ENCODE data around the gene PCSK2.

DNA sequence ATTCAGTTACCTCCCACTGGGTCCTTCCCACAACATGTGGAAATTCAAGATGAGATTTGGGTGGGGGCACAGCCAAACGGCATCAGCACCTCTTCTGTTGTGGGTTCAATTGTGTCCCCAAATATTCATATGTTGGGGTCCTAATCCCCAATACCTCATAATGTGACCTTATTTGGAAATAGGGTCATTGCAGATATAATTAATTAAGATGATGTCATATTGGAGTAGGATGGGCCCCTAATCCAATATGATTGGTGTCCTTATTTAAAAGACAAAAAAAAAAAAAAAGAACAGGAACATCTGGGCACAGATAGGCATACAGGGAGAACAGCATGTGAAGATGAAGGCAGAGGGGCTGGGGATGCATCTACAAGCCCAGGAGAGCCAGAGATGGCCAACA lies 214.9 kb downstream of the PCSK2 start:
- TF ChIP-seq, protein P1, sequence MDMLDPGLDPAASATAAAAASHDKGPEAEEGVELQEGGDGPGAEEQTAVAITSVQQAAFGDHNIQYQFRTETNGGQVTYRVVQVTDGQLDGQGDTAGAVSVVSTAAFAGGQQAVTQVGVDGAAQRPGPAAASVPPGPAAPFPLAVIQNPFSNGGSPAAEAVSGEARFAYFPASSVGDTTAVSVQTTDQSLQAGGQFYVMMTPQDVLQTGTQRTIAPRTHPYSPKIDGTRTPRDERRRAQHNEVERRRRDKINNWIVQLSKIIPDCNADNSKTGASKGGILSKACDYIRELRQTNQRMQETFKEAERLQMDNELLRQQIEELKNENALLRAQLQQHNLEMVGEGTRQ (IDR thresholded peaks at IDR 0.05; ENCODE audit: low read length), result no peak
- TF ChIP-seq CHD1 (IDR thresholded peaks at IDR 0.05; ENCODE audit: low read depth, low read length) (no peak), RBBP5 (IDR thresholded peaks at IDR 0.05; ENCODE audit: borderline replicate concordance, low read depth, low read length) (no peak), EZH2 (IDR thresholded peaks at IDR 0.05; ENCODE audit: low read depth, low read length, severe bottlenecking) (no peak), CTCF (IDR thresholded peaks at IDR 0.05; ENCODE audit: control extremely low read depth in 1 of 3, insufficient read depth in 1 of 3, low read depth in 1 of 3, low read length in 3 of 3) (no peak), EP300 (IDR thresholded peaks at IDR 0.05; ENCODE audit: borderline replicate concordance in 1 of 2, low read depth in 2 of 2, low read length in 2 of 2) (no peak), POU5F1 (IDR thresholded peaks at IDR 0.05; ENCODE audit: low read depth, low read length) (no peak), ATF2 (IDR thresholded peaks at IDR 0.05; ENCODE audit: low read length) (no peak), POLR2A (IDR thresholded peaks at IDR 0.05; ENCODE audit: control extremely low read depth in 1 of 2, low read depth in 2 of 2, low read length in 2 of 2) (no peak), SIN3A (conservative IDR thresholded peaks at IDR 0.05 in 1 of 2, IDR thresholded peaks at IDR 0.05 in 1 of 2; ENCODE audit: low read depth in 1 of 2, low read length in 2 of 2) (no peak), BACH1 (IDR thresholded peaks at IDR 0.05; ENCODE audit: low read length) (no peak), TAF1 (IDR thresholded peaks at IDR 0.05; ENCODE audit: low read depth, low read length) (no peak)

All from H1 (cell line).